Thoracic aorta (tissue), 2 donors: ENCODE measurements around the gene TSFM. TPM values are rescaled to one million over a fixed set of nuclear protein-coding genes. Genes with fewer than 3 reads are reported as not detected.

Source experiments
- ATAC-seq: fragments of 150-250 bp; one replicate; pipeline ENCODE4 v1.8.0; 2017; ENCODE audit warnings: low read depth; ENCODE audit not compliant: insufficient number of reproducible peaks, low FRiP score
- DNase-seq: peaks from one replicate; pipeline ENCODE4 v3.0.0-alpha.2; 2020; ENCODE audit warnings: low spot score
- H3K27ac ChIP-seq, 2 donors: fragments of 200-600 bp; sonication (generic); 1 replicate in 1 of 2; 2 replicates in 1 of 2; pipeline ENCODE4 v1.5.1; 2016; ENCODE audit warnings: mild to moderate bottlenecking in 2 of 2, moderate library complexity in 2 of 2
- H3K27me3 ChIP-seq: fragments of 200-600 bp; sonication (generic); replicated peaks from 2 replicates; pipeline ENCODE4 v1.6.0; 2016; ENCODE audit warnings: mild to moderate bottlenecking; ENCODE audit not compliant: insufficient read depth
- H3K36me3 ChIP-seq: fragments of 200-600 bp; sonication (generic); one replicate; pipeline ENCODE4 v1.5.1; 2016
- H3K4me1 ChIP-seq, 2 donors: fragments of 200-600 bp; sonication (generic); 1 replicate in 1 of 2; 2 replicates in 1 of 2; pipeline versions ENCODE4 v1.5.1 to v1.6.0; 2016; ENCODE audit warnings: low read depth in 2 of 2, mild to moderate bottlenecking in 1 of 2; ENCODE audit not compliant: control insufficient read depth in 1 of 2
- H3K4me3 ChIP-seq: fragments of 200-600 bp; sonication (generic); 2 replicates; pipeline ENCODE4 v1.5.1; 2016; ENCODE audit warnings: mild to moderate bottlenecking
- H3K9me3 ChIP-seq: fragments of 200-600 bp; sonication (generic); 2 replicates; pipeline ENCODE4 v1.5.1; 2016
- total RNA-seq, 2 donors: library from RNA; depleted of rRNA; stranded (reverse); fragments of >200 nt; gene quantifications; one replicate each; pipeline versions ENCODE4 v1.1.0 to v1.2.3, GENCODE V29; 2016
- TF ChIP-seq, protein P1 (sequence below): fragments of 200-600 bp; sonication (generic); IDR thresholded peaks from one replicate; pipeline ENCODE4 v1.5.1; 2019; ENCODE audit warnings: antibody characterized with exemption

TSFM gene
- total RNA-seq, 2 donors from 2014 or later: 15.4 to 19.3 TPM

DNA sequence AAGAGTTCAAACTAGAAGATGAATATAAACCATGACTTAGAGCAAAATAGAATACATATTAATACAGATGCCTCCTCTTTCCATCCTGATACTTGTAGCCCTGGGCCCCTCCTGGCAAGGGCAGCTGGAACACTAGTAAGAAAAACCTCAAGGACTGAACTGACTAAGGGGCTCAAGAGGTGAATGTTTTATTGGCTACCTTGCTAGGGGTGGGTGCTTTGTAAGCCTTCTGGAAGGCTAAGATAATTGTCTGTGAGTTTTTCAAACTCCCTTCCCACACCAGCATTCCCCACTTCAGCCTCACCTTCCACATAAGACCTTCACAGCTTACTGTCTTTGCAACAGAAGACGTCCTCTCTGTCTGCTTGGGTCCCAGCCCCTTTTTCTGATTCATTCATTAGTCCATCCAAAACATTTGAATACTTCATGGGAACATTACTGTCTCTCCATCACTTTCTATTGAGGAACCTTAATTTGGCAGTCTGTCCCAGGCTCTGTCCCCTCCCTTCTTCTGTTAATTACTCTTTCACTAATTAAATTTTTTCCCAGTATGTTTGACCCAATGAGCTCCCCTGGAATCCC lies 28.7 kb upstream of the TSFM start:
- H3K36me3 ChIP-seq: peaks cover 16% of the 10 kb centered on the region
- no peaks in the 10 kb centered on the region for H3K9me3 ChIP-seq
- DNase-seq (no peak), ATAC-seq (no peak)
- peak overlapping the region; percentile 81 for H3K4me3 ChIP-seq
- H3K27ac ChIP-seq: no peak overlapping the region
- TF ChIP-seq, protein P1, sequence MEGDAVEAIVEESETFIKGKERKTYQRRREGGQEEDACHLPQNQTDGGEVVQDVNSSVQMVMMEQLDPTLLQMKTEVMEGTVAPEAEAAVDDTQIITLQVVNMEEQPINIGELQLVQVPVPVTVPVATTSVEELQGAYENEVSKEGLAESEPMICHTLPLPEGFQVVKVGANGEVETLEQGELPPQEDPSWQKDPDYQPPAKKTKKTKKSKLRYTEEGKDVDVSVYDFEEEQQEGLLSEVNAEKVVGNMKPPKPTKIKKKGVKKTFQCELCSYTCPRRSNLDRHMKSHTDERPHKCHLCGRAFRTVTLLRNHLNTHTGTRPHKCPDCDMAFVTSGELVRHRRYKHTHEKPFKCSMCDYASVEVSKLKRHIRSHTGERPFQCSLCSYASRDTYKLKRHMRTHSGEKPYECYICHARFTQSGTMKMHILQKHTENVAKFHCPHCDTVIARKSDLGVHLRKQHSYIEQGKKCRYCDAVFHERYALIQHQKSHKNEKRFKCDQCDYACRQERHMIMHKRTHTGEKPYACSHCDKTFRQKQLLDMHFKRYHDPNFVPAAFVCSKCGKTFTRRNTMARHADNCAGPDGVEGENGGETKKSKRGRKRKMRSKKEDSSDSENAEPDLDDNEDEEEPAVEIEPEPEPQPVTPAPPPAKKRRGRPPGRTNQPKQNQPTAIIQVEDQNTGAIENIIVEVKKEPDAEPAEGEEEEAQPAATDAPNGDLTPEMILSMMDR: no peak
- no peaks in the 10 kb centered on the region for H3K27me3 ChIP-seq
- peaks cover 25 to 33% of the 10 kb centered on the region in 2 donors for H3K4me1 ChIP-seq

DNA sequence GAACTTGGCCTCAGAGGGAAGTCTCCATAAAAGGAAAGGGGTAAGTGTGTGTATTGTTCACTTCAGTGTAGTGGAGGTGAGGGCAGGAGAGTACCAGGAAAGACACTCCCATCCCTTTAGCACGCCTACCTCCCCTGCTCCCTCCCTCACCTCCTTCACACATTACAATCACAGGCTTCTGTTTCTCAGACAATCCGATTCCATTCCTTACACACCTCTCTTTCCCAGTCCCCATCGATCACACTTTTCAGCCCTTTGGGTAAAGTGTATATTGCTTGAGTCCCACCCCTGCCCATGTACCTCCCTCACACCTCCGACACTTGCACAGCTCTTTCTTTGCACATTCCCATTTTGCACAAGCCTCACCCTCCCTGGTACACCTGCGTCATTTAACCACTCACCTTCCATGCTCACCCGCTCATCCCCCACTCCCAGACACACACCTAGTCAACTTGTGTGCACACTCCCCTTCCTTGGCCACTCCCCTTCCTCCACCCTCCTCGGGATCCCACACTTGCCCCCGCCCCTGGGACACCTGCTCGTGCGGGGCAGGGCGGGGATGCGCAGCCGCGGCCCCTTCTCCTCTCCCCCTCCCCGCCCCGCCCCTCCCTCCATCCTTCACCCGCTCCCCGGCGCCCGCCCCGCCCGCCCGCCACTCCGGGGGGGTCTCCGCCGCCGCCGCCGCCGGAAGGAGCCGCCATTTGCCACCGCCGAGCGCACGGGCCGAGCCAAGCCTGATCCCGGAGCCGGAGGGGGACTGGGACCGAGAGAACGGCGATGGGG lies 28.0 kb upstream of the TSFM start, which contains the start of gene MARCHF9:
Gene MARCHF9, plus strand, starts transcription at position 693 of the 783 bp plus-strand sequence. CDS start 426 bp downstream, outside the sequence.
- H3K4me3 ChIP-seq: peak within 1 kb of the TSS; percentile 81
- ATAC-seq (no peak), DNase-seq (no peak)
- no peak within 1 kb of the TSS for H3K27ac ChIP-seq
- peaks cover 25 to 33% of the 10 kb centered on the region in 2 donors for H3K4me1 ChIP-seq
- TF ChIP-seq, protein P1: no peak
- H3K27me3 ChIP-seq: no peaks in the 10 kb centered on the region
- H3K36me3 ChIP-seq: peaks cover 14% of the 10 kb centered on the region
- H3K9me3 ChIP-seq: no peaks in the 10 kb centered on the region

DNA sequence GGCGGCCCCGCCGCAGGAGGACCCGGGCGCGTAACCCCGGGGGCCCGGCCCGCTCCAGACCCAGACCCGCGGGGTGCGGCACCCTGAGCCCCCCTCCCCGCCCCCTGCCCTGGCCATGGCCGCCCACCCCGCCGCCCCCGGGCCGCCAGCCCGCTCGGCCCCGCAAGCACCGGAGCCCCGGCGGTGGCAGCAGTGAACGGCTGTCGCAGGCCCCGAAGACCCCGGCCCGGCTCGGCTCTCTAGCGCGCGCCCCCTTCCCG lies 27.5 kb upstream of the TSFM start:
- H3K27ac ChIP-seq: no peak overlapping the region
- H3K27me3 ChIP-seq: no peaks in the 10 kb centered on the region
- H3K4me3 ChIP-seq: peak overlapping the region; percentile 81
- no peaks in the 10 kb centered on the region for H3K9me3 ChIP-seq
- ATAC-seq (no peak), DNase-seq (no peak)
- H3K4me1 ChIP-seq: peaks cover 25 to 33% of the 10 kb centered on the region in 2 donors
- TF ChIP-seq, protein P1: no peak
- H3K36me3 ChIP-seq: peaks cover 14% of the 10 kb centered on the region

DNA sequence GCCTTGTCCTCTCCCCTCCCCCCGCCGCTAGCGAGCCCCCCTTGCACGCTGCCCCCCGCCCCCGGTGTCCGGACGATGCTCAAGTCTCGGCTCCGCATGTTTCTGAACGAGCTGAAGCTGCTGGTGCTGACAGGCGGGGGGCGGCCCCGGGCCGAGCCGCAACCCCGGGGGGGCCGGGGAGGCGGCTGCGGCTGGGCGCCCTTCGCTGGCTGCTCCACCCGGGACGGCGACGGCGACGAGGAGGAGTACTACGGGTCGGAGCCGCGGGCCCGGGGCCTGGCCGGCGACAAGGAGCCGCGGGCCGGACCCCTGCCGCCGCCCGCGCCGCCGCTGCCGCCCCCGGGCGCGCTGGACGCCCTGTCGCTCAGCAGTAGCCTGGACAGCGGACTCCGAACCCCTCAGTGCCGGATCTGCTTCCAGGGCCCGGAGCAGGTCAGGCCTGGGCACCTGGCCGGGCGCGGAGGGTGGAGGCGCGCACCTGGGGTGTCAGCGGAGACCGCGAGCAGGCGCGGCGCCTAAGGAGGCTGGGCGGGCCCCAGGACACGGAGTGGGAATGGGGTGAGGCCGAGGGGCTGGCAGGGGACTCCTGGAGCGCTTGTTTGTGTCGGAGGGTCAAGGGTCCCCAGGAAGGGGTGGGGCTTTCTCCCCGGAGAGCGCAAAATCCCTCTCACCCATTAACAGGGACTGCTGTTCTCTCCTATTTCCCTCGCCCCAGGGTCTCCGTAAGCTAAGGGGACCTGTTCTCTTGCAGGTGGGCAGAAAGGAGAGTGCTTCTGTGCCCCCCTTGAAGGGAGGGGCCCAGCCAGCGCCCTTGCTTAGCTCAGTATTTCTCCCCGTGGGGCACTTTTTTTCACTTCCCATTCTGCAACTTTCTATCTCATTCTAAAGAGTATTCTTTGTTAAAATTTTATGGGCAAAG lies 26.9 kb upstream of the TSFM start:
- TF ChIP-seq, protein P1: no peak
- Histone ChIP-seq H3K36me3 (peaks cover 14% of the 10 kb centered on the region), H3K27ac (no peak overlapping the region), H3K4me3 (peak overlapping the region; percentile 81), H3K4me1 (peaks cover 25 to 32% of the 10 kb centered on the region in 2 donors), H3K27me3 (no peaks in the 10 kb centered on the region), H3K9me3 (no peaks in the 10 kb centered on the region)
- no peak for DNase-seq
- no peak for ATAC-seq
